PC-3 (cell line): ENCODE data around the gene SLC45A1. TPM values are rescaled to one million over a fixed set of nuclear protein-coding genes. Genes with fewer than 3 reads are reported as not detected.

ENCODE experiments used
- ATAC-seq: fragments of 200-7000 bp; cut with Tn5 transposase; 2 replicates; pipeline ENCODE4 v1.9.1; 2020; ENCODE audit warnings: mild to moderate bottlenecking, moderate library complexity
- BruUV-seq: library from RNA; stranded (reverse); fragments of 400-500 nt; replicated peaks from 2 replicates; lab custom pipeline; 2021; lab: Mats Ljungman, UMichigan
- CTCF ChIA-PET: fragments of 300-600 bp; sonication (Branson Sonifier 250); formaldehyde crosslinking; loops from one replicate; lab custom pipeline; 2022; ENCODE audit warnings: antibody characterized with exemption; lab: Charles Lee
- POLR2A ChIA-PET: fragments of 300-600 bp; sonication (Branson Sonifier 250); formaldehyde crosslinking; loops from one replicate; lab custom pipeline; 2022; ENCODE audit warnings: antibody characterized with exemption; ENCODE audit not compliant: unreplicated experiment; lab: Charles Lee
- DNase-seq: peaks from one replicate; pipeline ENCODE4 v3.0.0-alpha.2; 2015
- H2AFZ ChIP-seq: fragments of 300-600 bp; sonication (generic); 2 replicates; pipeline ENCODE4 v1.6.0; 2016; ENCODE audit warnings: antibody characterized with exemption, low read length
- H3F3A ChIP-seq: fragments of 300-600 bp; sonication (generic); one replicate; pipeline ENCODE4 v1.6.0; 2017; ENCODE audit warnings: antibody characterized with exemption, low read length, control low read depth, mild to moderate bottlenecking; ENCODE audit not compliant: unreplicated experiment
- H3K27ac ChIP-seq: fragments of 300-600 bp; sonication (generic); 2 replicates; pipeline ENCODE4 v1.5.1; 2016; ENCODE audit warnings: mild to moderate bottlenecking, low read length
- H3K27me3 ChIP-seq: fragments of 300-600 bp; sonication (generic); 2 replicates; pipeline ENCODE4 v1.6.1; 2016; ENCODE audit warnings: low read length, mixed read lengths
- H3K36me3 ChIP-seq: fragments of 300-600 bp; sonication (generic); 2 replicates; pipeline ENCODE4 v1.6.1; 2016; ENCODE audit warnings: low read depth, mixed run types, low read length, mixed read lengths
- H3K4me1 ChIP-seq: fragments of 300-600 bp; sonication (generic); 2 replicates; pipeline ENCODE4 v1.5.1; 2016; ENCODE audit warnings: low read length; ENCODE audit not compliant: insufficient read depth
- H3K4me2 ChIP-seq: fragments of 300-600 bp; sonication (generic); 2 replicates; pipeline ENCODE4 v1.6.0; 2016; ENCODE audit warnings: low read length
- H3K4me3 ChIP-seq: fragments of 300-600 bp; sonication (generic); 2 replicates; pipeline ENCODE4 v1.5.1; 2016; ENCODE audit warnings: mild to moderate bottlenecking, low read length, mixed read lengths
- H3K79me2 ChIP-seq: fragments of 300-600 bp; sonication (generic); 2 replicates; pipeline ENCODE4 v1.6.1; 2017; ENCODE audit warnings: low read length, mixed read lengths
- H3K9ac ChIP-seq: fragments of 300-600 bp; sonication (generic); 2 replicates; pipeline ENCODE4 v1.6.0; 2016; ENCODE audit warnings: mild to moderate bottlenecking, low read length
- H3K9me2 ChIP-seq: fragments of 300-600 bp; sonication (generic); replicated peaks from 2 replicates; pipeline ENCODE4 v1.6.1; 2016; ENCODE audit warnings: mixed run types, low read length, mixed read lengths
- H3K9me3 ChIP-seq: fragments of 300-600 bp; sonication (generic); 2 replicates; pipeline ENCODE4 v1.6.1; 2016; ENCODE audit warnings: low read length, mixed read lengths
- H4K20me1 ChIP-seq: fragments of 300-600 bp; sonication (generic); 2 replicates; pipeline ENCODE4 v1.6.1; 2016; ENCODE audit warnings: low read length, mixed read lengths
- CTCF ChIP-seq: fragments of 300-600 bp; sonication (generic); conservative IDR thresholded peaks from 2 replicates; pipeline ENCODE4 v1.5.1; 2017; ENCODE audit warnings: antibody characterized with exemption, low read depth, mild to moderate bottlenecking, low read length
- EZH2 ChIP-seq: fragments of 300-600 bp; sonication (generic); IDR thresholded peaks from one replicate; pipeline ENCODE4 v1.6.1; 2017; ENCODE audit warnings: antibody characterized with exemption, mild to moderate bottlenecking, low read length; ENCODE audit not compliant: unreplicated experiment
- EZH2phosphoT487 ChIP-seq: fragments of 300-600 bp; sonication (generic); IDR thresholded peaks from 2 replicates; pipeline ENCODE4 v1.6.1; 2018; ENCODE audit warnings: mild to moderate bottlenecking, antibody characterized with exemption, low read length, borderline replicate concordance
- intact Hi-C: fragments of 100-400 bp; cut with micrococcal nuclease; formaldehyde crosslinking; loops from 2 replicates; pipeline ENCODE4 v1.9.0; 2023
- total RNA-seq: library from RNA; depleted of rRNA; stranded (reverse); fragments of >200 nt; gene quantifications from 2 replicates; pipeline ENCODE4 v1.2.3, GENCODE V29; 2014

The SLC45A1 gene
- total RNA-seq, 1 experiment from 2014 or later: 0.62 TPM

GRCh38 chr1:8318436-8318835 lies 522 bp downstream of the SLC45A1 start:
- no peaks in the 10 kb centered on the region for H4K20me1 ChIP-seq
- H3K27me3 ChIP-seq: no peaks in the 10 kb centered on the region
- H3F3A ChIP-seq: no peaks in the 10 kb centered on the region
- TSS peak; percentile 65 for BruUV-seq
- peak overlapping the region; percentile 63 for H3K4me3 ChIP-seq
- no peaks in the 10 kb centered on the region for H3K79me2 ChIP-seq
- TF ChIP-seq EZH2: no peak
- no peak for TF ChIP-seq CTCF
- no peak for TF ChIP-seq EZH2phosphoT487
- intact Hi-C loops: no loop called here
- ChIA-PET POLR2A (interaction anchor here (0.6 kb wide), 3 partner anchors 30 to 757 kb away, joined by 3 to 6 read pairs (median 3); no protein-coding TSS in a partner anchor), CTCF (interaction anchor here (1.2 kb wide), 1 partner anchor 25 kb away, joined by 3 read pairs; no protein-coding TSS in a partner anchor)
- H3K4me1 ChIP-seq: peaks cover 29% of the 10 kb centered on the region
- no peaks in the 10 kb centered on the region for H3K9me3 ChIP-seq
- peak overlapping the region; percentile 38 for H3K9ac ChIP-seq
- H3K36me3 ChIP-seq: no peaks in the 10 kb centered on the region
- no peak overlapping the region for H3K27ac ChIP-seq
- no peak for ATAC-seq
- no peaks in the 10 kb centered on the region for H3K9me2 ChIP-seq
- peak overlapping the region; percentile 92 for H3K4me2 ChIP-seq
- peak overlapping the region; percentile 74 for H2AFZ ChIP-seq
- no peak for DNase-seq

GRCh38 chr1:8321612-8322011 lies 3.7 kb downstream of the SLC45A1 start:
- intact Hi-C loops: no loop called here
- Histone ChIP-seq H3K27ac (no peak overlapping the region), H4K20me1 (no peaks in the 10 kb centered on the region), H2AFZ (no peak overlapping the region), H3K9ac (no peak overlapping the region), H3K4me3 (no peak overlapping the region), H3K79me2 (no peaks in the 10 kb centered on the region), H3K4me1 (peaks cover 9% of the 10 kb centered on the region; the same call in 1 of the 2 replicates), H3K4me2 (no peak overlapping the region), H3F3A (no peaks in the 10 kb centered on the region), H3K27me3 (no peaks in the 10 kb centered on the region), H3K9me2 (no peaks in the 10 kb centered on the region), H3K36me3 (no peaks in the 10 kb centered on the region), H3K9me3 (no peaks in the 10 kb centered on the region)
- ATAC-seq (no peak), DNase-seq (no peak)
- ChIA-PET POLR2A (interaction anchor here (0.6 kb wide), 1 partner anchor 238 kb away, joined by 10 read pairs; no protein-coding TSS in a partner anchor), CTCF (no interaction called here)
- no TSS peak for BruUV-seq
- TF ChIP-seq CTCF (no peak), EZH2 (no peak), EZH2phosphoT487 (no peak)

- no TSS peak for BruUV-seq
Measured at GRCh38 chr1:8323706-8324105, 5.8 kb downstream of the SLC45A1 start.

More at GRCh38 chr1:8323706-8324105, 5.8 kb downstream of the SLC45A1 start:
- Histone ChIP-seq H3F3A (no peaks in the 10 kb centered on the region), H2AFZ (no peak overlapping the region), H3K9me3 (no peaks in the 10 kb centered on the region), H3K27ac (no peak overlapping the region), H3K4me3 (no peak overlapping the region), H3K4me1 (no peaks in the 10 kb centered on the region), H3K27me3 (no peaks in the 10 kb centered on the region), H3K9ac (no peak overlapping the region), H4K20me1 (no peaks in the 10 kb centered on the region), H3K4me2 (no peak overlapping the region), H3K9me2 (no peaks in the 10 kb centered on the region), H3K36me3 (no peaks in the 10 kb centered on the region), H3K79me2 (no peaks in the 10 kb centered on the region)
- TF ChIP-seq EZH2 (no peak), CTCF (no peak), EZH2phosphoT487 (no peak)
- POLR2A ChIA-PET: no interaction called here
- CTCF ChIA-PET: no interaction called here
- intact Hi-C loops: no loop called here
- ATAC-seq: no peak
- no peak for DNase-seq
